Measurements from ENCODE around the gene SFMBT2.

- no peak for TF ChIP-seq JUN (IDR thresholded peaks at IDR 0.05)
- TF ChIP-seq CTCF (IDR thresholded peaks at IDR 0.05) = no peak
- no peak for TF ChIP-seq POLR2A (IDR thresholded peaks at IDR 0.05; ENCODE audit: low read length)
- TF ChIP-seq TP53 (CRISPR knock-in tag; IDR thresholded peaks at IDR 0.05) = no peak
- TF ChIP-seq CBX2 (IDR thresholded peaks at IDR 0.05; ENCODE audit: borderline replicate concordance, low read depth) = no peak
Observed at GRCh38 chr10:7305053-7305452, 105.8 kb downstream of the SFMBT2 start.
